Activated naive CD4-positive, alpha-beta T cell treated with anti-CD3 and anti-CD28 coated beads, Interleukin-2, amount 50 U/mL, for 24 hours (primary cell): ENCODE measurements around the gene RBPJ.

Source experiments
- H3K27ac Mint-ChIP-seq: one replicate; pipeline ENCODE4 v1.8.0; 2021; ENCODE audit warnings: mild to moderate bottlenecking, mixed read lengths
- H3K27me3 Mint-ChIP-seq: one replicate; pipeline ENCODE4 v1.8.0; 2021; ENCODE audit warnings: mixed read lengths
- H3K36me3 Mint-ChIP-seq: one replicate; pipeline ENCODE4 v1.8.0; 2021; ENCODE audit warnings: mixed read lengths
- H3K4me1 Mint-ChIP-seq: one replicate; pipeline ENCODE4 v1.8.0; 2021; ENCODE audit warnings: mixed read lengths
- H3K4me3 Mint-ChIP-seq: one replicate; pipeline ENCODE4 v1.8.0; 2021; ENCODE audit warnings: mild to moderate bottlenecking, mixed read lengths
- H3K9me3 Mint-ChIP-seq: one replicate; pipeline ENCODE4 v1.8.0; 2021; ENCODE audit warnings: mixed read lengths

The RBPJ gene

DNA sequence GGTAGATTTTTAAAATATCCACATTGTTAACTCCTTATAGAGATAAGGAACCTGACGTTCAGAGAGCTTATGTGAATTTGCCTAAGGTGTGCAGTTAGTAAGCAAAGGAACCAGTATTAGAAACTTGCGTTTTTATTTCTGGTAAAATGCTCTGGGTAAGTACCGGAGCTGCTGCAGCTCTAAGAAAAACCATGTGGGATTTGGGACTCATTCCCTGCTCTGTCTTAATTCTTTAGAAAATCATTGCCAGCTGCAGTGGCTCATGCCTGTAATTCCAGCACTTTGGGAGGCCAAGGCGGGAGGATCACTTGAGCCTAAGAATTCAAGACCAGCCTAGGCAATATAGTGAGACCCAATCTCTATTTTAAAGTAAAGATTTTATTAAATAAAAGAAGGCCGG, 163.7 kb downstream of the RBPJ start:
- no peaks in the 10 kb centered on the region for H3K9me3 Mint-ChIP-seq
- H3K27me3 Mint-ChIP-seq = no peaks in the 10 kb centered on the region
- H3K27ac Mint-ChIP-seq = no peak overlapping the region
- no peaks in the 10 kb centered on the region for H3K36me3 Mint-ChIP-seq
- H3K4me1 Mint-ChIP-seq = no peaks in the 10 kb centered on the region
- no peak overlapping the region for H3K4me3 Mint-ChIP-seq
